Skin epidermis (tissue), 12 donors: ENCODE results near the gene MIOX.

Source experiments
- H3K27ac ChIP-seq, 21 experiments: fragments of 200-600 bp; sonication (generic) in 11 of 21; one replicate each; pipeline ENCODE4 v1.5.0; 2020; ENCODE audit warnings: mild to moderate bottlenecking in 3 of 21, inconsistent platforms in 2 of 21, moderate library complexity in 2 of 21
- H3K4me3 ChIP-seq, 7 experiments: fragments of 200-600 bp; sonication (generic) in 2 of 7; one replicate each; pipeline ENCODE4 v1.5.0; 2020; ENCODE audit warnings: inconsistent platforms in 2 of 7, mild to moderate bottlenecking in 2 of 7, moderate library complexity in 1 of 7

The MIOX gene

GRCh38 chr22:50470491-50470890, 16.2 kb upstream of the MIOX start:
- H3K4me3 ChIP-seq: no peak overlapping the region
- H3K27ac ChIP-seq: peak overlapping the region in 20 of 21 experiments; percentile 50 to 97 (median 74)

- H3K27ac ChIP-seq: peak overlapping the region in 18 of 21 experiments; percentile 52 to 97 (median 76)
These were observed 15.3 kb upstream of the MIOX start for GRCh38 chr22:50471197-50471847.

GRCh38 chr22:50471962-50472361, 14.7 kb upstream of the MIOX start:
- peak overlapping the region in 12 of 21 experiments; percentile 31 to 97 (median 80) for H3K27ac ChIP-seq

More at GRCh38 chr22:50471197-50471847, 15.3 kb upstream of the MIOX start:
- H3K4me3 ChIP-seq: no peak overlapping the region

GRCh38 chr22:50473088-50473487, 13.6 kb upstream of the MIOX start:
- Histone ChIP-seq H3K27ac (peak overlapping the region in 6 of 21 experiments; percentile 85 to 97 (median 94)), H3K4me3 (peak overlapping the region in 4 of 7 experiments; percentile 74 to 94 (median 93))

More at GRCh38 chr22:50471962-50472361, 14.7 kb upstream of the MIOX start:
- H3K4me3 ChIP-seq: no peak overlapping the region

GRCh38 chr22:50473855-50474671, 12.6 kb upstream of the MIOX start:
- Histone ChIP-seq H3K27ac (peak overlapping the region; percentile 43 to 97 (median 88)), H3K4me3 (peak overlapping the region; percentile 49 to 94 (median 93))

GRCh38 chr22:50474710-50475651, 11.7 kb upstream of the MIOX start, which contains the start of gene SBF1:
SBF1 (minus strand) TSS chr22:50475035; CDS start chr22:50474840, 195 bp downstream.
- Histone ChIP-seq H3K4me3 (peak within 1 kb of the TSS; percentile 49 to 94 (median 93)), H3K27ac (peak within 1 kb of the TSS; percentile 62 to 97 (median 88))

- H3K27ac ChIP-seq: peak overlapping the region in 9 of 21 experiments; percentile 74 to 97 (median 85)
- peak overlapping the region; percentile 49 to 94 (median 93) for H3K4me3 ChIP-seq
These were observed 11.0 kb upstream of the MIOX start for GRCh38 chr22:50475652-50476002.

- H3K4me3 ChIP-seq: no peak overlapping the region
- no peak overlapping the region for H3K27ac ChIP-seq
These were observed 9.8 kb upstream of the MIOX start for GRCh38 chr22:50476868-50477267.

GRCh38 chr22:50477923-50478322, 8.7 kb upstream of the MIOX start:
- H3K4me3 ChIP-seq: no peak overlapping the region
- no peak overlapping the region for H3K27ac ChIP-seq

GRCh38 chr22:50479721-50480120, 6.9 kb upstream of the MIOX start:
- no peak overlapping the region for H3K4me3 ChIP-seq
- no peak overlapping the region for H3K27ac ChIP-seq

GRCh38 chr22:50481045-50481439, 5.6 kb upstream of the MIOX start:
- peak overlapping the region; percentile 9 to 48 (median 43) for H3K4me3 ChIP-seq

GRCh38 chr22:50481440-50482106, 5.1 kb upstream of the MIOX start, which contains the start of gene ADM2:
ADM2 (plus strand) TSS chr22:50481543; CDS start chr22:50481848, 305 bp downstream.
- Histone ChIP-seq H3K27ac (peak within 1 kb of the TSS in 4 of 21 experiments; percentile 7 to 46 (median 22)), H3K4me3 (peak within 1 kb of the TSS; percentile 9 to 48 (median 43))

More at GRCh38 chr22:50481045-50481439, 5.6 kb upstream of the MIOX start:
- peak overlapping the region in 3 of 21 experiments; percentile 7 to 46 (median 36) for H3K27ac ChIP-seq

- Histone ChIP-seq H3K27ac (peak overlapping the region in 2 of 21 experiments; percentile 9 to 46), H3K4me3 (peak overlapping the region; percentile 9 to 48 (median 43))
These were observed 4.3 kb upstream of the MIOX start for GRCh38 chr22:50482107-50483074.

GRCh38 chr22:50483106-50483505, 3.6 kb upstream of the MIOX start:
- Histone ChIP-seq H3K4me3 (no peak overlapping the region), H3K27ac (no peak overlapping the region)

- Histone ChIP-seq H3K27ac (no peak overlapping the region), H3K4me3 (no peak overlapping the region)
These were observed 3.1 kb upstream of the MIOX start for GRCh38 chr22:50483556-50483955.

- H3K4me3 ChIP-seq: no peak overlapping the region
These were observed 2.4 kb upstream of the MIOX start for GRCh38 chr22:50483977-50484853.

More at GRCh38 chr22:50483977-50484853, 2.4 kb upstream of the MIOX start:
- H3K27ac ChIP-seq: no peak overlapping the region
